Lower lobe of right lung (tissue), 2 donors: ENCODE data around the gene SMO. TPM values are rescaled to one million over a fixed set of nuclear protein-coding genes. Genes with fewer than 3 reads are reported as not detected.
A peak's percentile ranks its signal among the peaks of the same experiment; 100 is the strongest.

Experiments used
- ATAC-seq, 2 donors: fragments of 200-7000 bp; cut with Tn5 transposase; one replicate each; pipeline ENCODE4 v1.9.1; 2020 to 2022; ENCODE audit warnings: mild to moderate bottlenecking in 2 of 2, moderate library complexity in 2 of 2
- DNase-seq: peaks from one replicate; pipeline ENCODE4 v3.0.0-alpha.2; 2020
- H3K27ac ChIP-seq: fragments of 200-600 bp; one replicate; pipeline ENCODE4 v1.8.0; 2022
- H3K27me3 ChIP-seq: fragments of 200-600 bp; one replicate; pipeline ENCODE4 v1.8.0; 2022; ENCODE audit warnings: low read depth
- H3K36me3 ChIP-seq: fragments of 200-600 bp; one replicate; pipeline ENCODE4 v1.8.0; 2022; ENCODE audit warnings: mild to moderate bottlenecking
- H3K4me1 ChIP-seq: fragments of 200-600 bp; one replicate; pipeline ENCODE4 v1.8.0; 2022
- H3K4me3 ChIP-seq: fragments of 200-600 bp; one replicate; pipeline ENCODE4 v1.8.0; 2022; ENCODE audit warnings: mild to moderate bottlenecking
- H3K9me3 ChIP-seq: fragments of 200-600 bp; one replicate; pipeline ENCODE4 v1.8.0; 2022
- intact Hi-C: fragments of 100-400 bp; cut with DNase I; formaldehyde crosslinking; loops from one replicate; pipeline ENCODE4 v1.11.0; 2022
- total RNA-seq: library from RNA; stranded (reverse); fragmentation: NEBNext Ultra II Directional; extraction: Animal tissue kit (Norgen Biotek cat#: 25700); gene quantifications from one replicate; pipeline ENCODE4 v1.2.1, GENCODE V29; 2021
- TF ChIP-seq, protein P1 (sequence below): fragments of 200-600 bp; IDR thresholded peaks from one replicate; pipeline ENCODE4 v1.8.0; 2022; ENCODE audit warnings: antibody characterized with exemption, mild to moderate bottlenecking
- donor health status: DM: no; HTN: yes; CAD: no; lungs with severe emphysema.

Gene SMO
- total RNA-seq, 1 donor from 2014 or later, result 3.1 TPM

GRCh38 chr7:129224251-129225205, 36.1 kb downstream of the SMO start, which contains the start of gene AHCYL2:
AHCYL2 (plus strand) TSS chr7:129225030.
- H3K27me3 ChIP-seq, result no peaks in the 10 kb centered on the region
- peak within 1 kb of the TSS; percentile 88 for H3K4me3 ChIP-seq
- DNase-seq (peak; percentile 99), ATAC-seq (peak; percentile 99)
- H3K27ac ChIP-seq, result peak within 1 kb of the TSS; percentile 92
- no peaks in the 10 kb centered on the region for H3K36me3 ChIP-seq
- H3K9me3 ChIP-seq, result no peaks in the 10 kb centered on the region
- peaks cover 14% of the 10 kb centered on the region for H3K4me1 ChIP-seq
- TF ChIP-seq, protein P1, sequence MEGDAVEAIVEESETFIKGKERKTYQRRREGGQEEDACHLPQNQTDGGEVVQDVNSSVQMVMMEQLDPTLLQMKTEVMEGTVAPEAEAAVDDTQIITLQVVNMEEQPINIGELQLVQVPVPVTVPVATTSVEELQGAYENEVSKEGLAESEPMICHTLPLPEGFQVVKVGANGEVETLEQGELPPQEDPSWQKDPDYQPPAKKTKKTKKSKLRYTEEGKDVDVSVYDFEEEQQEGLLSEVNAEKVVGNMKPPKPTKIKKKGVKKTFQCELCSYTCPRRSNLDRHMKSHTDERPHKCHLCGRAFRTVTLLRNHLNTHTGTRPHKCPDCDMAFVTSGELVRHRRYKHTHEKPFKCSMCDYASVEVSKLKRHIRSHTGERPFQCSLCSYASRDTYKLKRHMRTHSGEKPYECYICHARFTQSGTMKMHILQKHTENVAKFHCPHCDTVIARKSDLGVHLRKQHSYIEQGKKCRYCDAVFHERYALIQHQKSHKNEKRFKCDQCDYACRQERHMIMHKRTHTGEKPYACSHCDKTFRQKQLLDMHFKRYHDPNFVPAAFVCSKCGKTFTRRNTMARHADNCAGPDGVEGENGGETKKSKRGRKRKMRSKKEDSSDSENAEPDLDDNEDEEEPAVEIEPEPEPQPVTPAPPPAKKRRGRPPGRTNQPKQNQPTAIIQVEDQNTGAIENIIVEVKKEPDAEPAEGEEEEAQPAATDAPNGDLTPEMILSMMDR, result no peak
- intact Hi-C loops, result loop anchor here (10.0 kb wide), 1 partner anchor 70 kb away; no protein-coding TSS in a partner anchor

DNA sequence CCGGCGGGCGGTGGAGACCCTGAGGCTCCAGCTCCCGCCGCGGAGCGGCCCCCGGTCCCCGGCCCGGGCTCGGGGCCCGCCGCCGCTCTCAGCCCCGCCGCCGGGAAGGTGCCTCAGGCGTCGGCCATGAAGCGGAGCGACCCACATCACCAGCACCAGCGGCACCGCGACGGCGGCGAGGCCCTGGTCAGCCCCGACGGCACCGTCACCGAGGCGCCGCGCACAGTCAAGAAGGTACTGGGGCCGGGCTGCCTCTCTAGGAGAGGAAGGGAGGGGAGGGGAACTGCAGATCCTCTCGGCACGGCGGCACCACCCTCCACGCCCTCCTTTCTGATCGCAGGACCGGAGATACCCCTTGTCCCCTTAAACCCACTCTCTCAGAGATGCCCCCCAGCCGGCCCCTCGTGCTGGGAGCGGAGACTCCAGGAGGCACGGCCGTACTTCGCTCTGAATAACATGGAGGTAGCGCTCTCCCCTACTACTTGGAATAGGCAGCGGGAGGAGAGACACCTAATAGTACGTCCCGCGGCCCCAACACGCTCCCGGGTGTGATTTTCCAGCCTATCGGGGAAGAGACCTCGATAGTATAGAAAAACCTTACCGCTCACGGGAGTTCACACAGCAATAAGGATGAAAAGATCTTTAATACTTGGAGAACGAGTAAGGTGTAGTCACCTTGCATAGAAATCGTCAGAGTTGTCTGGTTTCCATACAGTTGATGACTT, 36.9 kb downstream of the SMO start:
- H3K36me3 ChIP-seq, result no peaks in the 10 kb centered on the region
- no peaks in the 10 kb centered on the region for H3K9me3 ChIP-seq
- TF ChIP-seq, protein P1, result no peak
- DNase-seq (peak; percentile 80), ATAC-seq (peak; percentile 66 to 69)
- H3K4me3 ChIP-seq, result peak overlapping the region; percentile 88
- peaks cover 14% of the 10 kb centered on the region for H3K4me1 ChIP-seq
- H3K27ac ChIP-seq, result peak overlapping the region; percentile 92
- intact Hi-C loops, result loop anchor here (10.0 kb wide), 1 partner anchor 69 kb away; no protein-coding TSS in a partner anchor
- no peaks in the 10 kb centered on the region for H3K27me3 ChIP-seq

- H3K36me3 ChIP-seq, result no peaks in the 10 kb centered on the region
- no peaks in the 10 kb centered on the region for H3K27me3 ChIP-seq
- H3K4me3 ChIP-seq, result peak overlapping the region; percentile 88
- intact Hi-C loops, result loop anchor here (10.0 kb wide), 1 partner anchor 69 kb away; no protein-coding TSS in a partner anchor
- peaks cover 14% of the 10 kb centered on the region for H3K4me1 ChIP-seq
- ATAC-seq (no peak), DNase-seq (no peak)
- H3K27ac ChIP-seq, result no peak overlapping the region
- TF ChIP-seq, protein P1, result no peak
- no peaks in the 10 kb centered on the region for H3K9me3 ChIP-seq
Measured at GRCh38 chr7:129225931-129226572, 37.6 kb downstream of the SMO start.

- Histone ChIP-seq H3K9me3 (no peaks in the 10 kb centered on the region), H3K27me3 (no peaks in the 10 kb centered on the region), H3K4me1 (peaks cover 14% of the 10 kb centered on the region), H3K4me3 (no peak overlapping the region), H3K27ac (no peak overlapping the region), H3K36me3 (no peaks in the 10 kb centered on the region)
- ATAC-seq (no peak), DNase-seq (no peak)
- TF ChIP-seq, protein P1, result no peak
- intact Hi-C loops, result loop anchor here (10.0 kb wide), 1 partner anchor 67 kb away; no protein-coding TSS in a partner anchor
Measured at GRCh38 chr7:129227646-129228578, 39.5 kb downstream of the SMO start.
